ENCODE results near the gene SEBOX. TPM values are rescaled to one million over a fixed set of nuclear protein-coding genes. Genes with fewer than 3 reads are reported as not detected.
A peak's percentile ranks its signal among the peaks of the same experiment; 100 is the strongest.

The SEBOX gene
- total RNA-seq, 1 donor from 2014 or later: not detected

- ATAC-seq: no peak
Observed at GRCh38 chr17:28368306-28368831, 3.4 kb upstream of the SEBOX start.

GRCh38 chr17:28367641-28368305 lies 2.8 kb upstream of the SEBOX start:
- ATAC-seq: no peak

GRCh38 chr17:28366605-28367004 lies 1.6 kb upstream of the SEBOX start:
- no peak for ATAC-seq

DNA sequence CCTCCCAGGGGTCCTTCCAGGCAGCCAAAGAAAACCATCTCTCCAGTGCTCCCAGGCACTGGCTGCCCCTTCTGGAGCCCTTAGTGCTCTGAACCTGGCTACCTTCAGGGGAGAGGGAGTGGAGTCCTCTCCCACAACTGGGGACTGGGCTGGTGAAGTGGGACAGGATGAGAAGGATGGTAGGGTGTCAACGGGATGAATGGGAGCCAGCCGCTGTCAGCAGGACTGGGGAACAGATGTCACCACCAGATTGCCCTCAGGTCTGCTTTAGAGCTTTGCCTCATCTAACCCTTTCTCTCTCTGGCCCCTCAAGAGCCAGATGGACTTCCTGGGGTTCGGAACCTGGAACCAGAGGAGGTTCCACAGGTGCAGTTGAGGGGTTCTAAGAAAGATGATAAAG lies 488 bp upstream of the SEBOX start:
- no peak for ATAC-seq

GRCh38 chr17:28363776-28364650 lies 986 bp downstream of the SEBOX start:
- ATAC-seq: no peak

DNA sequence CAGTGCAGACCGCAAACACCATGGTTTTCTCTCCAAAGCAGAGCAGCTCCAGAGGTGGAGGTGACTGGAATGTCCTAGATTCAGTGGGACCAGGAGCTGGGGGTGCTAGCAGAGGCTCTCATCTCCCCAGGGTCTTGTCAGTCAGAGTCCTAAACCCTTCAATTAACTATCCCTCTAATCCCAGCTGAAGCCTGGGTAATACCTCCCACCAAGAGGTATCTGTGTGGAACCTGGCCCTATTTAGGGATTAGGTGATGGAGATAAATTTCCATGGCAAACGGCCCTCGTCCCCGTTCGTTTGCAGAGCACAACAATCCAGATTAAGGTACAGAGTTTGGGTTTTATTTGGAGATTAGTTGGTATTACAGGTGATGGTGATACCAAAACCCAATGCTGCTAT lies 1.8 kb downstream of the SEBOX start:
- ATAC-seq: no peak

- ATAC-seq: no peak
Observed at GRCh38 chr17:28357901-28358197, 7.2 kb downstream of the SEBOX start.

DNA sequence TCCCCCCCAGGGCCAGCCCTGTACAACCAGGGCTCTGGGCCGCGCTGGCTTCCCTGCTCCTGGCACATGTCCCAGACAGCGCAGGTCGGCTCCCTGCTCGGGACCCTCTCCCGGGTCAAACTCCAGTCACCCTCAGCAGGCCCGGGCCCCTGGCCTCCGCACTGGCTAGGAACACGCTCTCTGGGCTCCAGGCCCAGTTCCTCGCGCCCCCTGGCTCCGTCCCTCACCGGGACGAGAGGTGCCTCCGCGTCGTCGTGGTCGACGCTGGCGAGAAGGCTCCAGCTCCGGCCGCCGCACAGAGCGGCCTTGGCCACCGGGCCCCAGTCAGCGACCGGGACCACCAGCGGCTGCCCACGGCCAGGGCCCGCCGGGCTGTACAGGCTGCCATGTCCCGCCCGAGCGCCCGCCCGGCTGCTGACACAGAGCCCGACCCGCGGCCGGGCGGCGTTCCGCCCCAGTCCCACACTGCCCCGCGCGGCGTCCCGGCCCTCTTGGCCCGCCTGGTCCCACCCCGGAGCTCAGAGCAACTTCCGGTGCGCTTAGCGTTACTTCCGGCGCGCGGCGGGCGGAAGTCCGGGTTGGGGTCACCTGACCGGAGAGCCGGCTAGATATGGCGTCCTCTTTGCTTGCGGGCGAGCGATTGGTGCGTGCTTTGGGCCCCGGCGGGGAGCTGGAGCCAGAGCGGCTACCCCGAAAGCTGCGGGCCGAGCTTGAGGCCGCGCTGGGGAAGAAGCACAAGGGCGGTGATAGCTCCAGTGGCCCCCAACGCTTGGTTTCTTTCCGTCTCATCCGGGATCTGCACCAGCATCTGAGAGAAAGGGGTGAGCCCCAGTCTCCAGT lies 7.7 kb downstream of the SEBOX start, which contains the start of gene POLDIP2:
TSS of gene POLDIP2 (minus strand) at position 467 of the 840 bp plus-strand sequence. CDS start at position 388, 79 bp downstream.
- peak; percentile 99 for ATAC-seq

DNA sequence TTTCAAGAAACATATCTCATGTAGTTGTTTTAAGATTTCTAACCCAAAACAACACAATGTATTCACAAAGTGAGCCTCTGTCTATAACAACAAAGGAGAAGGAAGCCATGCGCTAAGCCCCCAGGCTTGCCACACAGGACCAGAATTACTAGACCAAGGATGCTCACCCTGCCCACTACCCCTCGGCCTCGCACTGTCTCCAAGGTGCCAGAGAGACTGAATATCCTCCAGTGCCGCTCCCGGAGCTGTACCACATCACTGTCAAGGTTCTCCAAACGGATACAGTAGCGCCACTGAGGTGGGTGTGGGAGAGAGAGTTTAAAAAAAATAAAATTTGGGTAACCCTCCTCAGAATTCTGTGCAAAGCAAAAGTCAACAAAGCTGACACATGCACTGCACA lies 14.7 kb downstream of the SEBOX start:
- ATAC-seq: no peak

DNA sequence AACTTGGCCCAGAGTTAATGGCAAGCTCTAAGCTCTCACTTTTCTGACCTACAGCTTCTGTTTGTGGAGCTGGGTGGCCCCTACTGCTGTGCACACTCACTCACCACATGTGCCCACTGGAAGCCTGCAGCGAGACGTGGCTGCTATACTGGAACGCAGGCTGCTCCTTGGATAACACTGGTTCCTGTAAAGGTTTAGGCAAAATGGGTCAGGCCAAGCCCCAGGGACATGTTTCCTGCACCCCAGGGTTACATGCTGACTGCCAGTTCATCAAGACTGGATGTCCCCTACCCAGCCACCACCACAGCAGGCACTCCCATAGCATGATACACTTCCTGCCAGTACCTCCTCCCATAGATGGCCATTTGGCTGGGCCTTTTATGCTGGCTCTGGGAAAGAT lies 16.0 kb downstream of the SEBOX start:
- ATAC-seq: no peak

GRCh38 chr17:28347261-28347891 lies 17.6 kb downstream of the SEBOX start:
- ATAC-seq: peak; percentile 56

DNA sequence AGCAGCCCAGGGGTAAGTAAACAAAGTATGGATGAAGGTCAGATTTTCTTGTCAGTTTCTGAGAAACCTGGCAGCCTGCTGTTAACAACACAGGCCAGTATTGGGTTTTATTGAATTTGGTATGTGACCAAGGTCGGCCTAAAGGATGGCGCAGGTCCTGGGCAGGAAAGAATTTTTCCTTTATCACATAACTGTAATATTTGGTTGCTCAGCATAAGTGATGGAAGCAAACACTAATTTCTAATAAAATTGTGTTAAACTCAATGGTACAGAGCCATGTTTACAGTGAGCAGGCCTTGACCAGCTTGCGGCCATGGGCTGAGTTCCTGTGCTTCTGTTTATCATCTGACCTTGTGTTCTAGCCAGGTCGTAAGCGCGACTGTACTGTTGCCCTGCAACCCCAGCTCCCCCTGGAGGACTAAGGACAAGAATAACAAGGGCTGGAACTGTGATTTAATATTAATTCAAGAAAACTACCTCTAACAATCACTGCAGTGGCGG lies 18.2 kb downstream of the SEBOX start:
- no peak for ATAC-seq

DNA sequence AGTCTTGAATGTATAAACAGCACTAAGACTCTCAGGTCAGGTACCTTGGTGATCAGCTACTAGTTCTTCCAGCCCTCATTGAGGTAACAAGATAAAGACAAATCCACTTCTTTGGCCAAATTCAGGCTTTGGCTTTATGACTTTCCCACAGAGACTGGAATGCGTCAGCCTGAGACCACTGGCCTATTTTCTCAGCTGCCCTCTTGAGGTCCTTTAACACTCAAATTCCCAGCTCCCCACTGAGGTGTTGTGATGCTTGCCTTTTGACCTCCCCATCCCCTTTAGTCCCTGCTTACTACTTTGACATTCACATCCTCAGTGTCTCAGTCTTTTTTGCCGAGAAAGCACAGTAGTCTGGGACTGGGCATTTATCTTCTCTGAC lies 18.8 kb downstream of the SEBOX start:
- ATAC-seq: no peak

- ATAC-seq: no peak
Observed at GRCh38 chr17:28345419-28346198, 19.4 kb downstream of the SEBOX start.

DNA sequence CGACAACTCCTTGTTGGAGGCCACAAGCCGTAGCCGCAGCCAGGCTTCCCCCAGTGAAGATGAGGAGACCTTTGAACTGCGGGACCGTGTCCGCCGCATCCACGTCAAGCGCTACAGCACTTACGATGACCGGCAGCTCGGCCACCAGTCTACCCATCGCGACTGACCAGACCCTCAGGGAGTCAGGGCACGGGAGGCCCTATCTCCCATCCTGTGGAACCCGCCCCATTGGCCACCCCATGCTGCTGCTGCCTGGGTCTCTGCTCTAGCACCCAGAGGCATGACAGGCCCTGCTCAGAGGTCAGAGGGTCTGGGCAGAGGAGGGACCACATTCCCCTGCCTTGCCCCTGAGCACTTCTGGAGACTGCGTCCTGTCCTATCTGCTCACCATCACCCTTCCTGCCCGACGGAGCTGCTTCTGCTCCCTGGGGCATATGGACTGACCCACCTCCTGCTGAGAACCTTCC lies 20.5 kb downstream of the SEBOX start:
- ATAC-seq: no peak

DNA sequence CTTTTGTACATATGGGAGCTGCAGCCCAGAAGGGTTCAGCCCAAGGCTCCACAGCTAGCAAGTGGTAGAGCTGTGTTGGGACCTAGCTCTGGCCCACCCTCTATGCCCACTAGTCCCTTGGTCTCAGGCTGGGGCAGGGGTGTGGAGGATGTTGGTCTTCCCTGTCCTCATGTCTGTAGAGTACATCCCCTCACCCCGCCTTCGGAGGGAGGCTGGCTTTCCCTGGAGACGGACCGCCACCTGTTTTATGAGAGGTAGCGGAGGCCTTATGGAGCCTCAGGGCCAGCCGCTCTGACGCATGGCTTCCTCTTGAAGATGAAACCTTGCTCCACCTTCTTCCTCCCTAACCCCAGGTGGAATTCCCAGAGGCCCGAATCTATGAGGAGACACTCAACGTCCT lies 21.0 kb downstream of the SEBOX start:
- peak; percentile 2 for ATAC-seq

GRCh38 chr17:28343491-28343932 lies 21.5 kb downstream of the SEBOX start:
- peak; percentile 67 for ATAC-seq

- no peak for ATAC-seq
Observed at GRCh38 chr17:28342313-28342712, 22.7 kb downstream of the SEBOX start.

- ATAC-seq: no peak
Observed at GRCh38 chr17:28341516-28341915, 23.5 kb downstream of the SEBOX start.

DNA sequence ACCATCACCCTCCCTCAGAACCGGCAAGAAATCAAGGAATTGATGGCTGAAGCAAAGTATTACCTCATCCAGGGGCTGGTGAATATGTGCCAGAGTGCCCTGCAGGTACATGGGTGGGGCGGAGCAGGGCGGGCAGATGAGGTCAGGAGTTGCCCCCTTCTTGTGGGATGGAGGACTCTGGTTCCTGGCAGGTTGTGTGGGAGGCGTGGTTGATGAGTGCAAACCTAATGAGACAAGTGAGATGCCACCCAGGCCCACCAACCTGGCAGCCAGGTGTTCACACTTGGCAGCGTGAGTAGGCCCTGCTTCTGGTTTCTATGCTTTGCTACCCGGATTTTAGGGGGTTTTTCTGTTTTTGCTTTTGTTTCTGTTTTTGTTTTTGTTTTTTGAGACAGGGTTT lies 24.6 kb downstream of the SEBOX start:
- no peak for ATAC-seq

DNA sequence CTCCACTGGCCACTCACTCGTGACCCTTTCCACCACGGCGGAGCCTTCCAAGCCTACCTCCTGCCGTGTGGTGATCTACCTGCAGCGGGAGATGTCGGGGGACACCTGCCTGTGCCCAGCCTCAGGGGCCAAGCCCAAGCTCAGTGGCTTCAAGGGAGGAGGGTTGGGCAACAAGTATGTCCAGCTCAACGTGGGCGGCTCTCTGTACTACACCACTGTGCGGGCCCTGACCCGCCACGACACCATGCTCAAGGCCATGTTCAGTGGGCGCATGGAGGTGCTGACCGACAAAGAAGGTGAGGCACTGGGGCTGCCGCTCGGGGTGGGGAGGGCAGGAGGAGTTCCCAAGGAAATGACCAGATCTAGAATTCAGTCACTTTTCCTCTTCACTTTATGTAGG lies 25.6 kb downstream of the SEBOX start:
- no peak for ATAC-seq
